ENCODE measurements around the gene MAPK14.

The MAPK14 gene

GRCh38 chr6:36038120-36038876 lies 10.7 kb downstream of the MAPK14 start:
- no peak for DNase-seq (ENCODE audit: low spot score)

- DNase-seq (ENCODE audit: low spot score), result no peak
These were observed 11.5 kb downstream of the MAPK14 start for GRCh38 chr6:36039112-36039511.

- no peak for DNase-seq (ENCODE audit: low spot score)
These were observed 13.3 kb downstream of the MAPK14 start for GRCh38 chr6:36040958-36041357.

- DNase-seq (ENCODE audit: low spot score), result no peak
These were observed 15.1 kb downstream of the MAPK14 start for GRCh38 chr6:36042618-36043260.

- DNase-seq (ENCODE audit: low spot score), result no peak
These were observed 22.0 kb downstream of the MAPK14 start for GRCh38 chr6:36049582-36049981.

GRCh38 chr6:36050305-36050704 lies 22.7 kb downstream of the MAPK14 start:
- DNase-seq (ENCODE audit: low spot score), result no peak

- no peak for DNase-seq (ENCODE audit: low spot score)
These were observed 23.5 kb downstream of the MAPK14 start for GRCh38 chr6:36050947-36051710.

GRCh38 chr6:36052097-36052496 lies 24.5 kb downstream of the MAPK14 start:
- no peak for DNase-seq (ENCODE audit: low spot score)

- no peak for DNase-seq (ENCODE audit: low spot score)
These were observed 26.3 kb downstream of the MAPK14 start for GRCh38 chr6:36053878-36054277.

GRCh38 chr6:36054415-36054814 lies 26.8 kb downstream of the MAPK14 start:
- no peak for DNase-seq (ENCODE audit: low spot score)

GRCh38 chr6:36054956-36055355 lies 27.3 kb downstream of the MAPK14 start:
- DNase-seq (ENCODE audit: low spot score), result no peak

GRCh38 chr6:36056178-36056577 lies 28.6 kb downstream of the MAPK14 start:
- DNase-seq (ENCODE audit: low spot score), result no peak

- DNase-seq (ENCODE audit: low spot score), result no peak
These were observed 33.6 kb downstream of the MAPK14 start for GRCh38 chr6:36061236-36061635.

- no peak for DNase-seq (ENCODE audit: low spot score)
These were observed 34.6 kb downstream of the MAPK14 start for GRCh38 chr6:36062247-36062646.

- DNase-seq (ENCODE audit: low spot score), result no peak
These were observed 35.9 kb downstream of the MAPK14 start for GRCh38 chr6:36063318-36064060.

GRCh38 chr6:36064770-36065396 lies 37.3 kb downstream of the MAPK14 start:
- DNase-seq (ENCODE audit: low spot score), result no peak

GRCh38 chr6:36065916-36066315 lies 38.3 kb downstream of the MAPK14 start:
- DNase-seq (ENCODE audit: low spot score), result no peak

GRCh38 chr6:36066817-36067216 lies 39.2 kb downstream of the MAPK14 start:
- DNase-seq (ENCODE audit: low spot score), result no peak

- DNase-seq (ENCODE audit: low spot score), result no peak
These were observed 39.9 kb downstream of the MAPK14 start for GRCh38 chr6:36067374-36068011.

GRCh38 chr6:36068012-36068392 lies 40.4 kb downstream of the MAPK14 start:
- no peak for DNase-seq (ENCODE audit: low spot score)

GRCh38 chr6:36068586-36068985 lies 41.0 kb downstream of the MAPK14 start:
- no peak for DNase-seq (ENCODE audit: low spot score)
